ENCODE measurements around the gene LTBP4.
"Not testable (repeated sequence)": the region's sequence is repeated elsewhere in the genome, so short reads cannot be mapped to it uniquely, and the experiment has no call there.

LTBP4 gene

GRCh38 chr19:40646743-40647254, 45.6 kb downstream of the LTBP4 start:
- peak overlapping the region in 1 of 2 donors; percentile 28 for H3K4me3 ChIP-seq (ENCODE audit: low read length in 2 of 2)
- H3K27me3 ChIP-seq (ENCODE audit: control insufficient read depth in 2 of 2, insufficient read depth in 2 of 2, low read length in 2 of 2) = no peaks in the 10 kb centered on the region
- H3K9me3 ChIP-seq (ENCODE audit: control insufficient read depth in 2 of 2, low read length in 2 of 2) = no peaks in the 10 kb centered on the region
- peak overlapping the region; percentile 76 to 77 for H3K27ac ChIP-seq (ENCODE audit: low read depth in 2 of 2, low read length in 2 of 2)
- no peaks in the 10 kb centered on the region for H3K36me3 ChIP-seq (ENCODE audit: control insufficient read depth in 2 of 2, insufficient read depth in 2 of 2, low read length in 2 of 2)
- H3K4me1 ChIP-seq (ENCODE audit: control insufficient read depth in 2 of 2, insufficient read depth in 2 of 2, low read length in 2 of 2) = peaks cover 0 to 4% of the 10 kb centered on the region in 2 donors
- H3K9ac ChIP-seq (ENCODE audit: low read depth in 1 of 2, low read length in 2 of 2) = no peak overlapping the region

DNA sequence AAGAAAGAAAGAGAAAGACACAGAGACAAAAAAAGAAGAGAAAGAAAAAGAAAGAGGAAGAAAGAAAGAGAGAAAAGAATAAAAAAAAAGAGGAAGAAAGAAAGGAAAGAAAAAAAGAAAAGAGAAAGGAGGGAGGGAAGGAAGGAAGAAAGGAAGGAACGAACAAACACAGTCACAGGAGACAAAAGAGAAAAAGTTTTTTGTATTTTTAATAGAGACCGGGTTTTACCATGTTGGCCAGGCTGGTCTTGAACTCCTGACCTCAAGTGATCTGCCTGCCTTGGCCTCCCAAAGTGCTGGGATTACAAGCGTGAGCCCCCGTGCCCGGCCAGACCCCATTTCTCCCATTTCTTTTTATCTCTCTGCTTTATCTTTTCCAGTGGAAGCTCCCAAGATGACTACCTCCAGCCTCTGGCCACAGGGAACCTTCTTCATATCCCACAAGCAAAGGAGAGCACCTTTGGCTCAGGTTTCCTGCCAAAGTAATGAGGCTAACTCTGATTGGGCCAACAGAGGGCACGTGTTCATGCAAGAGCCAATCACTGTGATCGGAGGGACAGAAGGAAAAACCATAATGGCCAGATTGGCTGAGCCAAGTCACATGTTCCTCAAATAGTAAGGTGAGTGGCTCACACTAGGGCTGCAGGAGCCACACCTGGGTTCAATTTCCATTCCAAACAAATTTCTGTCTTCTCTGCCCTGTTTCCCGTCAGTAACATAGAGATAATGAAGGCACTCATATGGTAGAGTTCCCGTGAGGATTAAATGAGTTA, 48.9 kb downstream of the LTBP4 start:
- not testable (repeated sequence) for H3K27me3 ChIP-seq (ENCODE audit: control insufficient read depth in 2 of 2, insufficient read depth in 2 of 2, low read length in 2 of 2); H3K9me3 ChIP-seq (ENCODE audit: control insufficient read depth in 2 of 2, low read length in 2 of 2); H3K36me3 ChIP-seq (ENCODE audit: control insufficient read depth in 2 of 2, insufficient read depth in 2 of 2, low read length in 2 of 2); H3K4me1 ChIP-seq (ENCODE audit: control insufficient read depth in 2 of 2, insufficient read depth in 2 of 2, low read length in 2 of 2); H3K4me3 ChIP-seq (ENCODE audit: low read length in 2 of 2); H3K9ac ChIP-seq (ENCODE audit: low read depth in 1 of 2, low read length in 2 of 2)
- peak overlapping the region in 1 of 2 donors; percentile 48 for H3K27ac ChIP-seq (ENCODE audit: low read depth in 2 of 2, low read length in 2 of 2)

- no peaks in the 10 kb centered on the region for H3K9me3 ChIP-seq (ENCODE audit: control insufficient read depth in 2 of 2, low read length in 2 of 2)
- peak overlapping the region in 1 of 2 donors; percentile 48 for H3K27ac ChIP-seq (ENCODE audit: low read depth in 2 of 2, low read length in 2 of 2)
- no peaks in the 10 kb centered on the region for H3K27me3 ChIP-seq (ENCODE audit: control insufficient read depth in 2 of 2, insufficient read depth in 2 of 2, low read length in 2 of 2)
- H3K4me3 ChIP-seq (ENCODE audit: low read length in 2 of 2) = no peak overlapping the region
- peaks cover 0 to 4% of the 10 kb centered on the region in 2 donors for H3K4me1 ChIP-seq (ENCODE audit: control insufficient read depth in 2 of 2, insufficient read depth in 2 of 2, low read length in 2 of 2)
- no peak overlapping the region for H3K9ac ChIP-seq (ENCODE audit: low read depth in 1 of 2, low read length in 2 of 2)
- H3K36me3 ChIP-seq (ENCODE audit: control insufficient read depth in 2 of 2, insufficient read depth in 2 of 2, low read length in 2 of 2) = no peaks in the 10 kb centered on the region
Observed at GRCh38 chr19:40650749-40651305, 49.7 kb downstream of the LTBP4 start.

DNA sequence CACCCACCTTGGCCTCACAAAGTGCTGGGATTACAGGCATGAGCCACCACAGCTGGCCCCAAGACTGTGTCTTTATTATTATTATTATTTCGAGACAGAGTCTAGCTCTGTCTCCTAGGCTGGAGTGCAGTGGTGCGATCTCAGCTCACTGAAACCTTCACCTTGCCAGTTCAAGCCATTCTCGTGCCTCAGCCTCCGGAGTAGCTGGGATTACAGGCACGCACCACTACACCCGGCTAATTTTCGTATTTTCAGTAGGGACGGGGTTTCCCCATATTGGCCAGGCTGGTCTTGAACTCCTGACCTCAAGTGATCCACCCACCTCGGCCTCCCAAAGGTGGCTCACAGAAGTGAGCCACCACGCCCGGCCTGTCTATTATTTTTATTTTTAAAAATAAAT, 51.1 kb downstream of the LTBP4 start:
- H3K27ac ChIP-seq (ENCODE audit: low read depth in 2 of 2, low read length in 2 of 2); H3K4me1 ChIP-seq (ENCODE audit: control insufficient read depth in 2 of 2, insufficient read depth in 2 of 2, low read length in 2 of 2); H3K36me3 ChIP-seq (ENCODE audit: control insufficient read depth in 2 of 2, insufficient read depth in 2 of 2, low read length in 2 of 2); H3K4me3 ChIP-seq (ENCODE audit: low read length in 2 of 2); H3K9me3 ChIP-seq (ENCODE audit: control insufficient read depth in 2 of 2, low read length in 2 of 2); H3K27me3 ChIP-seq (ENCODE audit: control insufficient read depth in 2 of 2, insufficient read depth in 2 of 2, low read length in 2 of 2); H3K9ac ChIP-seq (ENCODE audit: low read depth in 1 of 2, low read length in 2 of 2): not testable (repeated sequence)

DNA sequence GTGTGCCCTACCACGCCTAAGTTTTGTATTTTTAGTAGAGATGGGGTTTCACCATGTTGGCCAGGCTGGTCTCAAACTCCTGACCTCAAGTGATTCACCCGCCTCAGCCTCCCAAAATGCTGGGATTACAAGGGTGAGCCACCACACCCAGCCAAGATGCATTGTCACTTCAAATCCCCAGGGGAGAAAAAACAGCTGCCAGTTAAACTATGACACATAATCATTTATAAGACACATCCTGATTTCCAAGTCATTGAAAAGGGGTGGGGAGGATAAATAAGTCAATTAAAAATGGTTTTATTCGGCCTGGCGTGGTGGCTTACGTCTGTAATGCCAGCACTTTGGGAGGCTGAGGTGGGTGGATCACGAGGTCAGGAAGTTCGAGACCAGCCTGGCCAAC, 54.5 kb downstream of the LTBP4 start:
- H3K36me3 ChIP-seq (ENCODE audit: control insufficient read depth in 2 of 2, insufficient read depth in 2 of 2, low read length in 2 of 2); H3K4me3 ChIP-seq (ENCODE audit: low read length in 2 of 2); H3K27me3 ChIP-seq (ENCODE audit: control insufficient read depth in 2 of 2, insufficient read depth in 2 of 2, low read length in 2 of 2); H3K9ac ChIP-seq (ENCODE audit: low read depth in 1 of 2, low read length in 2 of 2); H3K27ac ChIP-seq (ENCODE audit: low read depth in 2 of 2, low read length in 2 of 2); H3K9me3 ChIP-seq (ENCODE audit: control insufficient read depth in 2 of 2, low read length in 2 of 2); H3K4me1 ChIP-seq (ENCODE audit: control insufficient read depth in 2 of 2, insufficient read depth in 2 of 2, low read length in 2 of 2): not testable (repeated sequence)

DNA sequence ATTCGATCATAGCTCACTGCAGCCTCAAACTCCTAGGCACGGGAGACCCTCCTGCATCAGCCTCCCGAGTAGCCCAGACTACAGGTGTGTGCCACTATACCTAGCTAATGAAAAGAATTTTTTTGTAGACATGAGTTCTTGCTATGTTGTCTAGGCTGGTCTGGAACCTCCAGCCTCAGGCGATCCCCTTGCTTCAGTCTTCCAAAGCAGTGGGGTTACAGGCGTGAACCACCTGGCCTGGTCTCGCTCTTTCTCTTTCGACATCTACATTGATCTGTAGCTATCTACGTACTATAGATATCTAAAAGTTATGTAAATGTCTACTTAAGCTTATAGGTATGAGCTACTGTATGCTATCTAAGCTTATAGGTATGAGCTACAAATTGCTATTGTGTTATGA, 56.9 kb downstream of the LTBP4 start:
- no peaks in the 10 kb centered on the region for H3K9me3 ChIP-seq (ENCODE audit: control insufficient read depth in 2 of 2, low read length in 2 of 2)

GRCh38 chr19:40659116-40659515, 57.9 kb downstream of the LTBP4 start:
- H3K27ac ChIP-seq (ENCODE audit: low read depth in 2 of 2, low read length in 2 of 2) = peak overlapping the region in 1 of 2 donors; percentile 24

More for the DNA sequence above, 56.9 kb downstream of the LTBP4 start:
- Histone ChIP-seq H3K27me3 (ENCODE audit: control insufficient read depth in 2 of 2, insufficient read depth in 2 of 2, low read length in 2 of 2) (no peaks in the 10 kb centered on the region), H3K4me1 (ENCODE audit: control insufficient read depth in 2 of 2, insufficient read depth in 2 of 2, low read length in 2 of 2) (peaks cover 0 to 2% of the 10 kb centered on the region in 2 donors), H3K9ac (ENCODE audit: low read depth in 1 of 2, low read length in 2 of 2) (no peak overlapping the region), H3K4me3 (ENCODE audit: low read length in 2 of 2) (no peak overlapping the region), H3K36me3 (ENCODE audit: control insufficient read depth in 2 of 2, insufficient read depth in 2 of 2, low read length in 2 of 2) (no peaks in the 10 kb centered on the region), H3K27ac (ENCODE audit: low read depth in 2 of 2, low read length in 2 of 2) (no peak overlapping the region)

DNA sequence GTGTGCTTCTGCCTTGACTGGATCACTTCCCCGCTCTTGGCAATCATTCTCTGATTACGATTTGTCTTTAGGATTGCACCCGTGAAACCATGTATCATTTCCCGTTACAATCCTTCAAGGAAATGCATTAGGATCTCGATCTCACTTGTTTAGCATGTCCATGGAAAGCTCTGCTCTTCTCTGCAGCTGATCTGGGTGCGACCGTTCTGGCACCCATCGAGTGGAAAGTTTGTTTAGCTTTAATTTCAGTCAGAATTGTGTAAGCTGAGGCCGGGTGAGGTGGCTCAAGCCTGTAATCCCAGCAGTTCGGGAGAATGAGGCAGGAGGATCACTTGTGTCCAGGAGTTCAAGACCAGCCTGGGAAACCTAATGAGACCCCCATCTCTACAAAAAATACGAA, 58.4 kb downstream of the LTBP4 start:
- H3K36me3 ChIP-seq (ENCODE audit: control insufficient read depth in 2 of 2, insufficient read depth in 2 of 2, low read length in 2 of 2) = no peaks in the 10 kb centered on the region
- peaks cover 5 to 8% of the 10 kb centered on the region in 2 donors for H3K4me1 ChIP-seq (ENCODE audit: control insufficient read depth in 2 of 2, insufficient read depth in 2 of 2, low read length in 2 of 2)
- H3K9ac ChIP-seq (ENCODE audit: low read depth in 1 of 2, low read length in 2 of 2) = no peak overlapping the region
- no peaks in the 10 kb centered on the region for H3K27me3 ChIP-seq (ENCODE audit: control insufficient read depth in 2 of 2, insufficient read depth in 2 of 2, low read length in 2 of 2)
- H3K9me3 ChIP-seq (ENCODE audit: control insufficient read depth in 2 of 2, low read length in 2 of 2) = no peaks in the 10 kb centered on the region
- H3K4me3 ChIP-seq (ENCODE audit: low read length in 2 of 2) = no peak overlapping the region
- peak overlapping the region; percentile 24 to 35 for H3K27ac ChIP-seq (ENCODE audit: low read depth in 2 of 2, low read length in 2 of 2)

More at GRCh38 chr19:40659116-40659515, 57.9 kb downstream of the LTBP4 start:
- Histone ChIP-seq H3K4me3 (ENCODE audit: low read length in 2 of 2) (no peak overlapping the region), H3K4me1 (ENCODE audit: control insufficient read depth in 2 of 2, insufficient read depth in 2 of 2, low read length in 2 of 2) (peaks cover 5 to 8% of the 10 kb centered on the region in 2 donors), H3K9me3 (ENCODE audit: control insufficient read depth in 2 of 2, low read length in 2 of 2) (no peaks in the 10 kb centered on the region), H3K36me3 (ENCODE audit: control insufficient read depth in 2 of 2, insufficient read depth in 2 of 2, low read length in 2 of 2) (no peaks in the 10 kb centered on the region), H3K9ac (ENCODE audit: low read depth in 1 of 2, low read length in 2 of 2) (no peak overlapping the region), H3K27me3 (ENCODE audit: control insufficient read depth in 2 of 2, insufficient read depth in 2 of 2, low read length in 2 of 2) (no peaks in the 10 kb centered on the region)

- Histone ChIP-seq H3K4me1 (ENCODE audit: control insufficient read depth in 2 of 2, insufficient read depth in 2 of 2, low read length in 2 of 2) (peaks cover 5 to 8% of the 10 kb centered on the region in 2 donors), H3K27me3 (ENCODE audit: control insufficient read depth in 2 of 2, insufficient read depth in 2 of 2, low read length in 2 of 2) (no peaks in the 10 kb centered on the region), H3K27ac (ENCODE audit: low read depth in 2 of 2, low read length in 2 of 2) (no peak overlapping the region), H3K4me3 (ENCODE audit: low read length in 2 of 2) (no peak overlapping the region), H3K9me3 (ENCODE audit: control insufficient read depth in 2 of 2, low read length in 2 of 2) (no peaks in the 10 kb centered on the region), H3K36me3 (ENCODE audit: control insufficient read depth in 2 of 2, insufficient read depth in 2 of 2, low read length in 2 of 2) (no peaks in the 10 kb centered on the region), H3K9ac (ENCODE audit: low read depth in 1 of 2, low read length in 2 of 2) (no peak overlapping the region)
Observed at GRCh38 chr19:40661616-40662015, 60.4 kb downstream of the LTBP4 start.

DNA sequence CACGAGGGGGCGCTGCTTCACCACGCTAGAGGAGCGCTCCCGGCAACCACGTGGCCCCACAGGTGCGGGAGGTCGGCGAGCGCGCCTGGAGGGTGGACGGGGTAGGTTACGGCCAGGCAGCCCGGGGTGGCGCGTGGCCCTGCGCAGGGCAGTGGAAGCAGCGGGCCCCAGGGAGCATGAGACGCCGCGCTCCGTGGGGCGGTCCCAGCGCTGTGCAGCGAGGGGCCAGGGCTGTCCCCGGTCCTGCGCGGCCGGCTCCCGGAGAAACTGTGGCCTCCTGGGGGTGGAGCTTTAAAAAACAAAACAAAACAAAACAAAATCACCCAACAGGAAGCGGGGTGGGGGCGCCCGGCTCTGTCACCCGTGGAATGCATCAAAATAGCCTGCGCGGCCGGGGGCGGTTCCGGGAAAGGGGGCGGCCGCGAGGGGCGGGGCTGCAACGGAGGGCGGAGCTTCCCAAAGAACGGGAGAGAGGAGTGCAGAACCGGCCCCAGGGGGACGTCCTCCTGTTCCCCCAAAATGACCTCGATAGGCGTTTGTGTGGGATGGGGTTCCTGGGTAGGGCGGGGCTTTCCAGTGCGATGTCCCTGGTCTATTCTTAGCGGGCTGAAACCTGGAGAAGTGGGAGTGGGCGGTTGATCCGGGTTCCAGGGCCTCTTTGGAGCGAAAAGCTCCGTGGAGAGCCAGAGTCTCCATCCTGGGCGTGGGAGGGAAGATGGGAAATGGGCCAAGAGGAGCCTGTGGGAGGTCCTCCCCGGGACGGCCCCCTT, 61.9 kb downstream of the LTBP4 start:
- Histone ChIP-seq H3K9me3 (ENCODE audit: control insufficient read depth in 2 of 2, low read length in 2 of 2) (no peaks in the 10 kb centered on the region), H3K4me3 (ENCODE audit: low read length in 2 of 2) (peak overlapping the region; percentile 72 to 76), H3K9ac (ENCODE audit: low read depth in 1 of 2, low read length in 2 of 2) (peak overlapping the region; percentile 38 to 71), H3K4me1 (ENCODE audit: control insufficient read depth in 2 of 2, insufficient read depth in 2 of 2, low read length in 2 of 2) (peaks cover 5 to 8% of the 10 kb centered on the region in 2 donors), H3K36me3 (ENCODE audit: control insufficient read depth in 2 of 2, insufficient read depth in 2 of 2, low read length in 2 of 2) (no peaks in the 10 kb centered on the region), H3K27me3 (ENCODE audit: control insufficient read depth in 2 of 2, insufficient read depth in 2 of 2, low read length in 2 of 2) (no peaks in the 10 kb centered on the region), H3K27ac (ENCODE audit: low read depth in 2 of 2, low read length in 2 of 2) (peak overlapping the region; percentile 70 to 82)
